ENCODE data around the gene CX3CL1. TPM values are rescaled to one million over a fixed set of nuclear protein-coding genes. Genes with fewer than 3 reads are reported as not detected.

CX3CL1 gene
- total and polyA plus RNA-seq, 2 donors (not counting 3 experiments of a cell fraction or from before 2014, with no cell fraction given), result 2.0 to 2.3 TPM

DNA sequence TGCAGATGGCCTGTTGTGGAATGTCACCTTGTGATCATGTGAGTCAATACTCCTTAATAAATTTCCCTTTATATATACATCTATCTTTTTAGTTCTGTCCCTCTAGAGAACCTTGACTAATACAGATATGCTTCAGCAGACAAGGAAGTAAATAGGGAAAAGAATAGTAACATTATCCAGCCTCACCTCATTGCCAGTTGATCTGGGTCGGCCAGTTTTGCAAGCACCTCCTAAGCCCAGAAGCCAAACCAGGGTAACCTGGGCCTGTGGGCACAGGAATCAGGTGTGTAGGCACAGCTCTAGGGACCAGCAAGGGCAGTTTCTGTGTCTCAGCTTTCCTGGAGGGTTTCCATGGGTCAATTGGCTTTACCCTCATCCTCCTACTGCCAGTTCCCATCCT, 20.4 kb downstream of the CX3CL1 start:
- H2AFZ ChIP-seq (ENCODE audit: low read depth, low read length), result no peak overlapping the region
- H3K4me2 ChIP-seq (ENCODE audit: insufficient read depth, low read length), result no peak overlapping the region
- FAIRE-seq (no peak), DNase-seq (ENCODE audit: low read depth, low spot score) (no peak)
- no peaks in the 10 kb centered on the region for H3K9me1 ChIP-seq (replicated peaks; ENCODE audit: control insufficient read depth, extremely low read depth, insufficient read depth, low read length)
- H3K9me3 ChIP-seq (replicated peaks; ENCODE audit: control insufficient read depth, insufficient read depth, low read length), result no peaks in the 10 kb centered on the region
- POLR2A ChIA-PET, result no interaction called here
- peaks cover 4 to 6% of the 10 kb centered on the region in 2 experiments for H3K27me3 ChIP-seq (ENCODE audit: control insufficient read depth in 2 of 2, insufficient read depth in 2 of 2, low read length in 2 of 2)
- H4K20me1 ChIP-seq (replicated peaks; ENCODE audit: control insufficient read depth, extremely low read depth, insufficient read depth, low read length), result no peaks in the 10 kb centered on the region
- H3K9ac ChIP-seq (replicated peaks; ENCODE audit: extremely low read depth, insufficient read depth, low read length), result no peak overlapping the region
- H3K36me3 ChIP-seq (ENCODE audit: control insufficient read depth in 2 of 2, extremely low read depth in 1 of 2, insufficient read depth in 2 of 2, low read length in 2 of 2), result no peaks in the 10 kb centered on the region
- H3K4me3 ChIP-seq (replicated peaks in 1 of 3; ENCODE audit: insufficient read depth in 1 of 3, low read depth in 1 of 3, low read length in 3 of 3), result no peak overlapping the region
- dilution Hi-C loops (cut with MboI; ENCODE audit: extremely low pct_ligation_motif_present, low sequenced_read_pairs) (no loop called here), intact Hi-C loops (cut with micrococcal nuclease) (no loop called here)
- H3K4me1 ChIP-seq (ENCODE audit: control insufficient read depth, extremely low read depth, insufficient read depth, low read length), result peaks cover 12% of the 10 kb centered on the region
- BruUV-seq (replicated peaks), result no TSS peak
- H3K27ac ChIP-seq (ENCODE audit: insufficient read depth, low read depth, low read length), result no peak overlapping the region
- H3K79me2 ChIP-seq (ENCODE audit: control insufficient read depth, insufficient read depth, low read length), result no peaks in the 10 kb centered on the region
- CTCF ChIA-PET, result no interaction called here
- TF ChIP-seq CTCF (IDR thresholded peaks at IDR 0.05; ENCODE audit: extremely low read depth in 1 of 2, insufficient read depth in 1 of 2, low read depth in 1 of 2, low read length in 2 of 2) (no peak), POLR2A (IDR thresholded peaks at IDR 0.05; ENCODE audit: low read depth, low read length) (no peak), MAX (IDR thresholded peaks at IDR 0.05; ENCODE audit: insufficient read depth, insufficient read length) (no peak), FOS (IDR thresholded peaks at IDR 0.05; ENCODE audit: borderline replicate concordance, insufficient read depth, low read length) (no peak), POLR2AphosphoS5 (IDR thresholded peaks at IDR 0.05; ENCODE audit: insufficient read depth, low read depth, low read length) (no peak), GATA2 (IDR thresholded peaks at IDR 0.05; ENCODE audit: insufficient read depth, insufficient read length, low read depth, low read length) (no peak), MYC (IDR thresholded peaks at IDR 0.05; ENCODE audit: low read depth, low read length) (no peak), EZH2 (IDR thresholded peaks at IDR 0.05; ENCODE audit: borderline replicate concordance, low read depth, low read length, severe bottlenecking) (no peak), JUN (IDR thresholded peaks at IDR 0.05; ENCODE audit: borderline replicate concordance, insufficient read depth, insufficient read length, low read depth) (no peak)

Measured in endothelial cell of umbilical vein (primary cell).